Measurements from ENCODE around the gene RC3H2.
A peak's percentile ranks its signal among the peaks of the same experiment; 100 is the strongest.
"Not testable (repeated sequence)": the region's sequence is repeated elsewhere in the genome, so short reads cannot be mapped to it uniquely, and the experiment has no call there.

RC3H2 gene

DNA sequence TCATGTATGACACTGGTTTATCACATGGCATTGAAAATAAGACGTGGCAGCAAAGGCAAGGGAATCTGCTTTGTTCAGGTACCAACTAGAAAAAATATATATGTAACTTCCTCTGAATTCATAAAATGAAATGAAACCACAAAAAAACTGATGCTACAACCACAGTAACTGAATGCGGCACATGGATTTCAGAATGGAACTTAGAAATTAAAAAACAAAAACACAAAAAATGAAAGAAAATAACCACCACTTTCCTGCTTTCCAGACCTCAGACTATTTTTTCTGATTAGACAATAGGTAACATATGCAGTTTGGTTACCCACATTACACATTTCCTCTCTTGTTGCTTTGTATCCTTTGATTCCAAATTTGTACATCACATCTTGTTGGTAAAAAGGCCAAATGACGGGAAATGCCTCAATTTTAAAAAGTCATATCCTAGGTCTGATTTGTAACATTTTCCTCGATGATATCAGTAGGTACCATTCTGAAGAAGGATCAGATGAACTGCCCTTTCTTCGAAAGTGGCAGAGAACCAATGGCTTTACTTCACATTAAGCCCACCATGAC is 58.7 kb downstream of the RC3H2 start:
- DNase-seq (ENCODE audit: low read depth in 2 of 2), result no peak

GRCh38 chr9:122845116-122845515 is 60.0 kb downstream of the RC3H2 start:
- DNase-seq (ENCODE audit: low read depth in 2 of 2), result no peak

DNA sequence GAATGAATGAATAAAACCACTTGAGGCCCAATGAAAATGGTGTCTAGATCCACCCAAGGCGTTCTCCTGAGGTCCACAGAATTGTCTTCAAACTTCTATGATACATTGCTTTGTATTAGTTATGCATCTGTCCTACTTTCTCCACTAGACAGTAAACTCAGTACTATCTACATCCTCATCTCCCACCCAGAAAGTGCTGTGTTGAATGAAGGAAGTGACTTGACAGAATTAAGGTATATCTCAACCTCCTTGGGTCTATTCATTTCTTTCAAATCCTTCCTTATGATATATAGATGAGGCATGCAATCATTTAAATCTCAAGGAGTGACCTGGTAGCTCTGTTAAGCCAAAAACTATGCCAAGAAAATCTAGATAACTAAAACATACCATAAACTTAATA is 61.0 kb downstream of the RC3H2 start:
- DNase-seq (ENCODE audit: low read depth in 2 of 2), result no peak

DNA sequence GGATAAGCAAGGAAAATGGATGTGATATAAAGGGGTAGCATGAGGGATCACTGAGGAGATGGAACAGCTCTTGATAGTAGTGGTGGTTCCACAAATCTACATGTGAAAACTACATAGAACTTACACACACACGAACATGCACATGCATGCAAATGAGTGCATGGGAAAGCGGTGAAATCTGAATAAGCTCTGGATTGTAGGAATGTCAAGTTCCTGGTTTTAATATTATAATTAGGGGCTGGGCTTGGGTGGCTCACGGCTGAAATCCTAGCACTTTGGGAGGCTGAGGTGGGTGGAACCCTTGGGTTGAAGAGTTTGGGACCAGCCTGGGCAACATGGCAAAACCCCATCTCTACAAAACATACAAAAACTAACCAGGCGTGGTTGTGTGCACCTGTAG is 63.7 kb downstream of the RC3H2 start:
- no peak for DNase-seq (ENCODE audit: low read depth in 2 of 2)

DNA sequence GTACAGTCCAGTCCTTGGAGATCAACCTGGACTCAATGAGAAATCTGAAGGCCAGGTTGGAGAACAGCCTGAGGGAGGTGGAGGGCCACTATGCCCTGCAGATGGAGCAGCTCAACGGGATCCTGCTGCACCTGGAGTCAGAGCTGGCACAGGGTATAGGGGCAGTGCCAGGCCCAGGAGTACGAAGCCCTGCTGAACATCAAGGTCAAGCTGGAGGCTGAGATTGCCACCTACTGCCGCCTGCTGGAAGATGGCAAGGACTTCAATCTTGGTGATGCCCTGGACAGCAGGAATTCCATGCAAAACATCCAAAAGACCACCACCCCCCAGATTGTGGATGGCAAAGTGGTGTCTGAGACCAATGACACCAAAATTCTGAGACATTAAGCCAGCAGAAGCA is 66.7 kb downstream of the RC3H2 start:
- not testable (repeated sequence) for DNase-seq (ENCODE audit: low read depth in 2 of 2)

DNA sequence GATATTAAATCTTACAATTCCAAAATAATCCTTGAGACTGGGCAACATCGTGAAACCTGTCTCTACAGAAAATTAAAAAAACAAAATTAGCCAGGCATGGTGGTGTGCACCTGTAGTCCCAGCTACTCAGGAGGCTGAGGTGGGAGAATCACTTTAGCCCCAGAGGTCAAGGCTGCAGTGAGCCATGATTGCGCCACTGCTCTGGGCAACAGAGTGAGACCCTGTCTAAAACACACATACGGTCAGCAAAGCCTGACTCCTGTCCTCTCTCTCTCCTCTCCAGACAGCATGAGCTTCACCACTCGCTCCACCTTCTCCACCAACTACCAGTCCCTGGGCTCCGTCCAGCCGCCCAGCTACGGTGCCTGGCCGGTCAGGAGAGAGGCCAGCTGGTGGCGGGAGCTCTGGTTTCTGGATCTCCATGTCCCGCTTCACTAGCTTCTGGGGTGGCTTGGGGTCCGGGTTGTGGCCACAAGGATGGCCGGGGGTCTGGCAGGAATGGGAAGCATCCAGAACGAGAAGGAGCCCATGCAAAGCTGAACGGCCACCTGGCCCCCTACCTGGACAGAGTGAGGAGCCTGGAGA is 67.8 kb downstream of the RC3H2 start:
- no peak for DNase-seq (ENCODE audit: low read depth in 2 of 2)

GRCh38 chr9:122835313-122835731 is 69.8 kb downstream of the RC3H2 start:
- no peak for DNase-seq (ENCODE audit: low read depth in 2 of 2)

- DNase-seq (ENCODE audit: low read depth in 2 of 2), result no peak
Observed at GRCh38 chr9:122832194-122832593, 73.0 kb downstream of the RC3H2 start.

- not testable (repeated sequence) for DNase-seq (ENCODE audit: low read depth in 2 of 2)
Observed at GRCh38 chr9:122828965-122829284, 76.2 kb downstream of the RC3H2 start.

DNA sequence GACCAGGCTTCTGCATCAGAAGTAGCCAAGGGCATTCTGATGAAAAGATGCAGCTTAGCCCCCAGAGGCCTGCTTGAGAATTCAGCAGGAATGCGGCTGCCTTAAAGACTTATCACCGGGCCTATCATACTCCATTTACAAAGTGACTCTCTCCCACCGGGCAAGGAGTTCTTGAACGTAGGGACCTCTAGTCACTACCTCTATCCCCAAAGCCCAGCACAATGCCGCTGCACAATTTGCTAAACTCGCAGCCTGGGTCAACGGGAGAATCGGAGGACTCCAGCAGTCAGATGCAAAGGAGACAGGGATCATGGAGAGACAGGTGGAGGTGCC is 77.4 kb downstream of the RC3H2 start:
- DNase-seq (ENCODE audit: low read depth in 2 of 2), result no peak

DNA sequence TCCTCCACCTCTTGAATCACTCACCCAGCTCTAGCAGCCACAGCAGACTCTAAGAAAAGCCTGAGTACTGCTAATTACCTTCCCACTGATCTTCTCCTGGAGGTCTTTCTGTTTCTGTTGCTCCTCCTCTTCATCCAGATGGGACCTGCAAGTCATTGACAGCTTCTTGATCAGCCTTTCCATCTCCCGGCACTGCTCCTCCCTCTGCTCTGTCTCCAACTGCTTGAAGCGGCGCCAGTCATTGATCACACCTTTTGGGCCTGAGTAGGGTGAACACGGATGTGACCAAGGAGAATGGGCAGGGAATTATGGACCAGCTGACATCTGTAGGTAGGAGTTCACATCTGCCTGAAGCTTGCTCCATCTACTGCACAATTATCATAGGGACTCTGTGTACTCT is 82.2 kb downstream of the RC3H2 start:
- DNase-seq (ENCODE audit: low read depth in 2 of 2), result no peak

GRCh38 chr9:122822056-122822455 is 83.1 kb downstream of the RC3H2 start:
- no peak for DNase-seq (ENCODE audit: low read depth in 2 of 2)

DNA sequence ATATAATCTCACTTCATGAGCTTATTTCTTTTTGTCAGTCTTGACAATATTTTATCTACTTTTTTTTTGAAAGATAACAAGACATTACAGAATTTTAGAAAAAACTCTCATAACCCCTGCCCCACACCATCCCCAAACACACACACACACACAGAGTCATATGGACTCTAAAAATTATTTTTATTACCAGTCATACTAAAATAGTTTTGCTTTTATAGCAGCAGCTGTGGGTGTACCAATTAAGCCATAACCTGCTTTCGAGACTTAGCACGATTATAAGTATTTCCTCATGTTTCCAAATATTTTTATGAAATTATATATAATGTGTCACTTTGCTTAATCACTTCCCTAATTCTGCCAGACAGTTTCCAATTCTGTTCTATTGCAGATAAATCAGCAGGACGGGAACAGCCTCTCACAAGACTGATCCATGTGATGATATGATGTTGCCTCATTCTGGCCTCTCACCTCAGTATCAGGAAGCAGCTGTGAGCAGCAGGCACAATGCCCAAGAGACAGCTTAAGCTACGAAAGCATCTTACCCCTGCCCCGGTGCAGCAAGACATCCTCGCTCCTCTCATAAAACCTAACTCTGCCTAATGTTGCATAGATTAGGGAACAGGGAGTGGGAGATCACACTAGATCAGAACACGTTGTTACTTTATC is 83.7 kb downstream of the RC3H2 start:
- DNase-seq (ENCODE audit: low read depth in 2 of 2), result no peak

- DNase-seq (ENCODE audit: low read depth in 2 of 2), result no peak
Observed at GRCh38 chr9:122820490-122820845, 84.7 kb downstream of the RC3H2 start.

- DNase-seq (ENCODE audit: low read depth in 2 of 2), result no peak
Observed at GRCh38 chr9:122819791-122820489, 85.2 kb downstream of the RC3H2 start.

DNA sequence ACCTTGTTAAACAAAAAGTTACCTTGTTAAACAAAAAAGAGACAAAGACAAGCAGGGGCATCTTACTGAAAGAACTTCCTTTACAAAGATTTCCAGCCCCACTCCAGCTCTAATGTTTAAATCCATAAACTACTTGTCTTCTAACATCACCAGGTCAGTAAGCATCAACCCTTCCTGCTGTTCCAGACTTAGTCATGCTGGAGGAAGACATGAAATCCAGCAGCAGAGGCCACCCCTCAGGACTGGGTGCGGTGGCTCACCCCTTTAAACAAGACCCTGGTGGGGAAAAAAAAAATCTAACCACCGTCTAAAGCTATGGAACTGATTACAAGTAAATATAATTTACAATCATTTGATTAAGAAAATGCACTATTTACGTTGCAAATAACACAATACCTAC is 85.8 kb downstream of the RC3H2 start:
- DNase-seq (ENCODE audit: low read depth in 2 of 2), result no peak

DNA sequence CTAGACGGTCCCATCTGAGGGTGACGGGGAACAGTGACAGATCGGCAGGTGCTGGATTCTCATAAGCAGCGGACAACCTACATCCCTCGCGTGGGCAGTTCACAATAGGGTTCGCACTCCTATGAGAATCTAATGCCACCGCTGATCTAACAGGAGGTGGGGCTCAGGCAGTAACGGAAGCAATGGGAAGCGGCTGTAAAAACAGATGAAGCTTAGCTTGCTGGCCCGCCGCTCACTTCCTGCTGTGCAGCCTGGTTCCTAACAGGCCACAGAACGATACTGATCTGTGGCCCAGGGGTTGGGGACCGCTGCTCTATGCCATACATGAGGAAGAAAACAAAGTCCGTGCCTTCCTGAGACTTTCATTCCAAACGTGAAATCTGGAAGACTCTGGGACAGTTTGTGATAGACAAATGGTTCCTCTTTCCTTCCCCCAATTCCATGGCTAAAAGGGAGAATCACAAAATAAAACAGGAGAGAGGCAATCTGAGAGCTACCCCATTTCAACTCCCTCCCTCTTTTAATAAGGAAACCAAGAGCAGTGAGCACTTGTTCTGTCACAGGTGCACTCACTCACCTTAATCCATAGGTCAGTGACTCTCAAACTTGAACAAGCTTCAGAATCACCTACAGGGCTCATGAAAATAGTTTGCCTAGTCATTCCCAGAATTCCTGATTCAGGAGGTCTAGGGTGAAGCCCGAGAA is 88.8 kb downstream of the RC3H2 start:
- DNase-seq (ENCODE audit: low read depth in 2 of 2), result peak in 1 of 2 donors; percentile 19

DNA sequence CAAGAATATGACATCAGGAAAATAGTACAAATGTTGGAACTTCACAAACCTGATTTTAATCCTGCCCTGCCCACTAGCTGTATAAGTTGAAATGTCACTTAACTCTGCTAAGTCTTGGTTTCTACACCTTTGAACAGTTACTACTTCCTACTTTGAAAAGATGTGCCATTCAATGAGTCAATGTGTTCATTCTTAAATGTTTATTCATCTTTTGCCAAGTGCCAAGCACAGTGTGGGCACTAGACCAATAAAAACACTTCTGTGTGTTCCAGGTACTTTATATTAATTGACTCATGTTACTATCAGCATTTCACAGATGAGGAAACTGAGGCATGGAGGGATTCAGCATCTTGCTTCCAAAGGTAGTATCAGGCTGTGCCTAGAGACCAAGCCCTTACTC is 89.6 kb downstream of the RC3H2 start:
- DNase-seq (ENCODE audit: low read depth in 2 of 2), result no peak

DNA sequence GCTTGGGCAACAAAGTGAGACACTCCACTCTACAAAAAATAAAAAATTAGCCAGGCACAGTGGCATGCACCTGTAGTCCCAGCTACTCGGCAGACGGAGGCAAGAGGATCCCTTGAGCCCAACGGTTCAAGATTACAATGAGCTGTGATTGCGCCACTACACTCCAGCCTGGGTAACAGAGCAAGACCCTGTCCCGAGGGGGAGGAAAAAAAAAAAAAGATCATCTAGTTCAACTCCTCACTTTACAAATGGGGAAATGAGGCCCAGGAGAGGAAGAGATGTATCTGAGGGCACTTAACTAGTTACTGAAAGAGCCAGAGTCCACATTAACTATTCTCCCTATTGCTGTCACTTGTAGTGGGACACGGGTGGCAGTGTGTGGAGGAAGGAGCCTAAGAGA is 90.6 kb downstream of the RC3H2 start:
- DNase-seq (ENCODE audit: low read depth in 2 of 2), result no peak

DNA sequence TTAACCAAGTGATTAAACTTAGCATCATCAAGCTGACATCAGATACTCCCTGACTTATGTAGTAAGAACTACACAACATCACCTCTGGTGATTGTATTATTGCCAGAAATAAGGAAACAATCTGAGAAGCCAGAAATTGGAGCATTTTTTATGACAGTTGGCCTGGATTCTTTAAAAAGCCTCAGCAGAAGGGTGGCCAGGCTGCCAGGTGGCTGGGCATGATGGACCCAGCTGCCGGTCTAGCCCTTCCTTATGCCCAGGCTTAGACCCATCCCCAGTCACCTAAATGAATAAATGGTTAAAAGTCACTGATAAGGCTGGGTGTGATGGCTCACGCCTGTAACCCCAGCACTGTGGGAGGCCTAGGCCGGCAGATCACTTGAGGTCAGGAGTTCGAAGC is 92.4 kb downstream of the RC3H2 start:
- DNase-seq (ENCODE audit: low read depth in 2 of 2), result no peak

DNA sequence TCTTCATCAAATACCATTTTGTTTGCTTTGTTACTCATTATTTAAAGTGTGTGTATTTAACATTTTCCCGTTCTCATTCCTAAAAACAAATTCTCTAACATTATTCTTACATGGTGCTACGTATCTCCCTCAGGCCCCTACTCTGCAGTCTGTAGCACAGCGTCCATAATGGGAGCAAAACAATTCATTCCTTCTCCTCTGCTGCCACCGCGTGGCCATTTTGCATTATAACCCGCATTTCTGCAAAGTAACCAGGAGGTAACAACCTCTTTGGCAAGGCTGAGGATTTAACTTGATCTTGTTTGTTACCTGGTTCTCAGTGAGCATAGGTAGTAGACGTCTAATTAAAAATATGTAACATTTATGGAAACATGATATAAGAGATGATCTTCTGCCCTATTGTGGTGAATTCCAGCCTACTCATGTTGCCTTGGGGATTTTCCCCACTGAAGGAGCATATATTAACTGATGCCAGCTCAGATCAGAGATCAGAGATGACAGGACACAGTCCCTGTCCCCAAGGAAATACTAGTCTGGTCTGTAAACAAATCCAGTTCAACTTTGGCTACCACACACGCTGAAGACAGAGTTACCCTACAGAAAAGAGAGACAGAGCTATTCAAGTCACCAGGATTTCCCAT is 94.7 kb downstream of the RC3H2 start:
- peak in 1 of 2 donors; percentile 56 for DNase-seq (ENCODE audit: low read depth in 2 of 2)

DNA sequence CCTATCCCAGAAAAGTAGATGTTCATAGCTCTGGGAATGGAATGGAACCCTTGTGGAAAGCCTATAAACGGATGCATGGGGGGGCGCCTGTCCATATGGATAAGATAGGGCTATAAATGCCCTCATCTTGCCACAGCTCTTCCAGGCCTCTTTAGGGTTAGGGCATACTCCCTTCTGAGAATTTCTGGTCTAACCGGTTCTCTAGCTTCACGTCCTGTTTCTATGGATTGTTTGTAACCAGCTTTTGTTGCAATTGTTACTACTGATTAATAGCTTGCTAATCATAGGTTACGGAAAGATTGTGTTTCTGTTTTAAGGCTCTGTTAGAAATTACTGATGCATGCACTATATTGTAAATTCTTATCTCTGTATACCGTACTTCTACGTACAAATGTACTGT is 95.9 kb downstream of the RC3H2 start:
- DNase-seq (ENCODE audit: low read depth in 2 of 2), result not testable (repeated sequence)
